Measurements from ENCODE around the gene DLL4. TPM values are rescaled to one million over a fixed set of nuclear protein-coding genes. Genes with fewer than 3 reads are reported as not detected.
A peak's percentile ranks its signal among the peaks of the same experiment; 100 is the strongest.

The DLL4 gene
- total RNA-seq, 4 donors from 2014 or later = 4.2 to 11.2 (median 7.1) TPM

DNA sequence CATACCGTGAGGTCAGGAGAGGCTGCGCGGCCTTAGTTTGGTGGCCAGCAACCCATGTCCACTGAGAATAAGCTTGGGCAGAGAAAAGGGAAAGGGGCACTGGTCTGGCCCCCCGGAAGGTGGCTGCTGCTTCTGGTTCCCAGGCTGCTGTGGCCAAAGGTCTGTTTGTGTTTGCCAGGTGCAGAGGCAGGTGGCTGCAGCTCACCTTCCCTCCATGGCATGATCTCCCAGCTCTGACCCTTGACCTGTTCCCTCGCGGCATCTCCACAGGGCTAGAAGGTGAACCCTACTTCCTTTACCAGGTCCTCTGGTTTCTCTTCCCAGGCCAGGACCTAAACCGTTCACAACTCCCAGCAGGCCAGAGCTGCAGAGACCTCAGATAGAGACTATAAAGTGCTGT, 21.0 kb upstream of the DLL4 start:
- DNase-seq (ENCODE audit: low spot score in 2 of 2) = no peak
- TF ChIP-seq CTCF (IDR thresholded peaks at IDR 0.05) = no peak
- no peak for TF ChIP-seq POLR2A (IDR thresholded peaks at IDR 0.05)
- TF ChIP-seq EP300 (IDR thresholded peaks at IDR 0.05) = no peak
- Histone ChIP-seq H3K27me3 (no peaks in the 10 kb centered on the region), H3K36me3 (peaks cover 0 to 9% (median 5%) of the 10 kb centered on the region in 3 donors), H3K4me3 (no peak overlapping the region), H3K9me3 (no peaks in the 10 kb centered on the region), H3K4me1 (peaks cover 0 to 56% (median 26%) of the 10 kb centered on the region in 4 donors), H3K27ac (peak overlapping the region in 2 of 4 donors; percentile 89 to 90)
- 74 to 77% methylated on average over 7 of the region's 7 CpGs for WGBS, 2 donors

- no peaks in the 10 kb centered on the region for H3K9me3 ChIP-seq
- no peak overlapping the region for H3K4me3 ChIP-seq
- peak overlapping the region in 1 of 4 donors; percentile 8 for H3K27ac ChIP-seq
- DNase-seq (ENCODE audit: low spot score in 2 of 2) = no peak
- H3K36me3 ChIP-seq = no peaks in the 10 kb centered on the region
- 46 to 48% methylated on average over 17 of the region's 17 CpGs for WGBS, 2 donors
- H3K27me3 ChIP-seq = no peaks in the 10 kb centered on the region
- no peak for TF ChIP-seq CTCF (IDR thresholded peaks at IDR 0.05)
- peaks cover 0 to 40% (median 26%) of the 10 kb centered on the region in 4 donors for H3K4me1 ChIP-seq
These were observed 19.2 kb upstream of the DLL4 start for GRCh38 chr15:40909662-40910630.

GRCh38 chr15:40911141-40911540, 18.0 kb upstream of the DLL4 start:
- no peaks in the 10 kb centered on the region for H3K27me3 ChIP-seq
- no peak overlapping the region for H3K4me3 ChIP-seq
- TF ChIP-seq EP300 (IDR thresholded peaks at IDR 0.05) = no peak
- TF ChIP-seq POLR2A (IDR thresholded peaks at IDR 0.05) = no peak
- no peak for TF ChIP-seq CTCF (IDR thresholded peaks at IDR 0.05)
- H3K36me3 ChIP-seq = no peaks in the 10 kb centered on the region
- H3K9me3 ChIP-seq = no peaks in the 10 kb centered on the region
- 56 to 62% methylated on average over 7 of the region's 7 CpGs for WGBS, 2 donors
- peaks cover 0 to 28% (median 19%) of the 10 kb centered on the region in 4 donors for H3K4me1 ChIP-seq
- no peak for DNase-seq (ENCODE audit: low spot score in 2 of 2)
- no peak overlapping the region for H3K27ac ChIP-seq

DNA sequence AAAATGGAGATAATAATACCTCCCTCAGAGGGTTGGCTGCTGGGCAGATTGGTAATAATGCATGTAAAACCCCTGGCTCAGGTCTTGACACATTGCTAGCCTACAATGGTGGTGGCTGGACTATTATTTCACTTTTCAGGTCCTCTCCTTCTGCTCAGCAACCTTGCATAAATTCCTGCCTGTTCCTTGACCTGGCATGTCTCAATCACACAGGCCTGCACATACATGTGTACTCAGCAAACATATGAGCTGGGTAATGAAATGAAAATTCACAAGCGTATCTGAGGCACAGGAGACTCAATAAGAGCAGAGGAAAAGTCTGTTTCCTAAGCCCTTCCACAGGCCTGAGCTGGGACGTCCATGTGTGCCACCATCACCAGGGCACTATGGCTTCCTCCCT, 17.4 kb upstream of the DLL4 start:
- no peaks in the 10 kb centered on the region for H3K36me3 ChIP-seq
- TF ChIP-seq EP300 (IDR thresholded peaks at IDR 0.05) (no peak), CTCF (IDR thresholded peaks at IDR 0.05) (no peak), POLR2A (IDR thresholded peaks at IDR 0.05) (no peak)
- H3K27me3 ChIP-seq = no peaks in the 10 kb centered on the region
- H3K9me3 ChIP-seq = no peaks in the 10 kb centered on the region
- no peak for DNase-seq (ENCODE audit: low spot score in 2 of 2)
- H3K27ac ChIP-seq = no peak overlapping the region
- H3K4me1 ChIP-seq = peaks cover 0 to 22% (median 14%) of the 10 kb centered on the region in 4 donors
- WGBS, 2 donors = 85 to 91% methylated on average over 2 of the region's 2 CpGs
- no peak overlapping the region for H3K4me3 ChIP-seq

DNA sequence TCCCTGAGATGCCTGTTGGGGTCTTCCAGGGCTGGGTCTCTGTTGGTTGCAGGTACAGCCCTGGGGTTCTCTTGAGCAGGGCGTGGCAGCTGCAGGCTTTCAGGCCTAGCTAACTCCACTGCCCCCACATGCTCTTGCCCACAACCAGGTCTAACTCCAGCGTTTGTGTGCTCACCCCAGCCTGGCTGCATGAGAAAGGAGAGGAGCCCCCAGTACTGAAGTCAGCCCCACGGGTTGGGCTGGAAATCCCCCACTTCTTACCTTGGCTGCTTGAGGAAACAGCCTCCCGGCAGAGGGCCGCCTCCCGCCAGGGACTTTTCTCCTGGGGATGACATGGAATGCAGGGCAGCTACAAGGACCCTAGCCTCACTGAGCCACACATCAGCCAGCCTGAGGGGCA, 16.7 kb upstream of the DLL4 start:
- TF ChIP-seq CTCF (IDR thresholded peaks at IDR 0.05) (no peak), POLR2A (IDR thresholded peaks at IDR 0.05) (no peak), EP300 (IDR thresholded peaks at IDR 0.05) (no peak)
- H3K27ac ChIP-seq = no peak overlapping the region
- no peak overlapping the region for H3K4me3 ChIP-seq
- H3K27me3 ChIP-seq = no peaks in the 10 kb centered on the region
- peaks cover 0 to 14% (median 6%) of the 10 kb centered on the region in 4 donors for H3K4me1 ChIP-seq
- H3K9me3 ChIP-seq = no peaks in the 10 kb centered on the region
- no peak for DNase-seq (ENCODE audit: low spot score in 2 of 2)
- no peaks in the 10 kb centered on the region for H3K36me3 ChIP-seq
- WGBS, 2 donors = 76 to 78% methylated on average over 5 of the region's 6 CpGs
